SJCRH30 (cell line): Measurements from ENCODE around the gene ITGA2. TPM values are rescaled to one million over a fixed set of nuclear protein-coding genes. Genes with fewer than 3 reads are reported as not detected.

Source experiments
- DNase-seq, 2 experiments: peaks; one replicate each; pipeline ENCODE4 v3.0.0-alpha.2; 2015 to 2020
- H3K27ac ChIP-seq: fragments of 250-450 bp; sonication (Bioruptor Pico); 2 replicates; pipeline ENCODE4 v1.5.1; 2020; ENCODE audit warnings: mild to moderate bottlenecking, moderate library complexity
- H3K27me3 ChIP-seq: fragments of 250-450 bp; sonication (Bioruptor Pico); 2 replicates; pipeline ENCODE4 v1.5.1; 2020; ENCODE audit warnings: mild to moderate bottlenecking, moderate library complexity
- H3K36me3 ChIP-seq: fragments of 250-450 bp; sonication (Bioruptor Pico); 2 replicates; pipeline ENCODE4 v1.5.1; 2020; ENCODE audit warnings: mild to moderate bottlenecking, moderate library complexity
- H3K4me1 ChIP-seq: fragments of 250-450 bp; sonication (Bioruptor Pico); 2 replicates; pipeline ENCODE4 v1.5.1; 2020; ENCODE audit warnings: mild to moderate bottlenecking, moderate library complexity
- H3K4me3 ChIP-seq: fragments of 250-450 bp; sonication (Bioruptor Pico); 2 replicates; pipeline ENCODE4 v1.5.1; 2020; ENCODE audit warnings: mild to moderate bottlenecking, moderate library complexity
- H3K9me3 ChIP-seq: fragments of 250-450 bp; sonication (Bioruptor Pico); replicated peaks from 2 replicates; pipeline ENCODE4 v1.5.1; 2020; ENCODE audit warnings: mild to moderate bottlenecking, moderate library complexity
- total RNA-seq: library from RNA; depleted of rRNA; stranded (reverse); fragments of >200 nt; shearing (Covaris generic); gene quantifications from 2 replicates; pipeline ENCODE4 v1.2.3, GENCODE V29; 2014; rRNA removed

Gene ITGA2
- total RNA-seq = 0.15 and 0.26 TPM in 2 replicates

GRCh38 chr5:52989025-52989780 lies at the start of gene ITGA2:
Gene ITGA2, plus strand, starts transcription at chr5:52989352. Its CDS starts 117 bp downstream, at chr5:52989469.
- Histone ChIP-seq H3K27me3 (no peaks in the 10 kb centered on the region; the same call in 1 of the 2 replicates), H3K36me3 (no peaks in the 10 kb centered on the region), H3K4me3 (peak within 1 kb of the TSS; percentile 63), H3K4me1 (no peaks in the 10 kb centered on the region; the same call in 1 of the 2 replicates), H3K9me3 (no peaks in the 10 kb centered on the region), H3K27ac (no peak within 1 kb of the TSS)
- DNase-seq = peak; percentile 29 to 52

DNA sequence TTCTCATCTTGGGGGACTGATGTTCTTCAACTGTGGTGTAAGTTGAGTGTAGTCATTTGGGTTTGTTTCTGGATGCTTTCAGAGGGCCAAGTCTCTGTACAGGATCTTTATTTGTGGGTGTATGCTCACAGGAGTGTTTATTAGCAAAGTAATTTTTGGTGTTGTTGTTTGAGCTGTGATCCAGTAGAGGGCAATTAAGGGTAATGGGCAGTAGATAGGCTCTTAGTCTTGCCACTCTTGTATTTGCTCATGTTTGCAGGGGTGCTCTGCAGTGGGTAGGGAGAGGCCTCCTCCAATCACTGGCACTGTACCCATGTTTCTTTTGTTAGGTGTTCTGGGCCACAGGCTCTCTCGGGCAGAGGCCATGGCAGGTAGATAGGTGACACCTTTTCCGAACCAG lies 45.9 kb upstream of the ITGA2 start:
- Histone ChIP-seq H3K27ac (no peak overlapping the region), H3K27me3 (no peaks in the 10 kb centered on the region), H3K9me3 (0 out of 2 replicates have a peak, but pooled peaks cover 3% of the 10 kb centered on the region), H3K36me3 (no peaks in the 10 kb centered on the region), H3K4me3 (no peak overlapping the region), H3K4me1 (peaks cover 9% of the 10 kb centered on the region)
- no peak for DNase-seq

GRCh38 chr5:52943808-52944207 lies 45.3 kb upstream of the ITGA2 start:
- Histone ChIP-seq H3K9me3 (0 out of 2 replicates have a peak, but pooled peaks cover 3% of the 10 kb centered on the region), H3K27ac (no peak overlapping the region), H3K4me3 (no peak overlapping the region), H3K27me3 (no peaks in the 10 kb centered on the region), H3K36me3 (no peaks in the 10 kb centered on the region), H3K4me1 (peaks cover 14% of the 10 kb centered on the region)
- DNase-seq = no peak

DNA sequence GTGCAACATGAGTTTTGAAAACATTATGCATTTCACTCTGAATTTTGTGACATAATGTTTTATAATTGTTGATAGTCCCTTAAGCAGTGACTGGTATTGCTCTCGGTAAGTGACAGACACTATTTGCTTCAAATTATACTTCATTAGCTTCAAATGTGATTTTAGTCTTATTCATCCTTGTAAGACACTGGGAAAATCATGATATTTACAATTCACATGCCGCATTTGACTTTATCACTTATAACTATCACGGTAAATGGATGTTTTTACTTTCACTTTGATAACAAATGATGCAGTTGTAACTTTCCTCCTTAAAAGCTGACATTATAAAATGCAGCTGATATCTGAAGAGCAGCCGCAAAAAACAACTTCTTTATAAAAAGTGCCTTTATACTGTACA lies 44.1 kb upstream of the ITGA2 start:
- no peak overlapping the region for H3K4me3 ChIP-seq
- H3K27me3 ChIP-seq = no peaks in the 10 kb centered on the region
- no peak overlapping the region for H3K27ac ChIP-seq
- no peaks in the 10 kb centered on the region for H3K36me3 ChIP-seq
- no peak for DNase-seq
- H3K9me3 ChIP-seq = 0 out of 2 replicates have a peak, but pooled peaks cover 3% of the 10 kb centered on the region
- peaks cover 15% of the 10 kb centered on the region for H3K4me1 ChIP-seq

DNA sequence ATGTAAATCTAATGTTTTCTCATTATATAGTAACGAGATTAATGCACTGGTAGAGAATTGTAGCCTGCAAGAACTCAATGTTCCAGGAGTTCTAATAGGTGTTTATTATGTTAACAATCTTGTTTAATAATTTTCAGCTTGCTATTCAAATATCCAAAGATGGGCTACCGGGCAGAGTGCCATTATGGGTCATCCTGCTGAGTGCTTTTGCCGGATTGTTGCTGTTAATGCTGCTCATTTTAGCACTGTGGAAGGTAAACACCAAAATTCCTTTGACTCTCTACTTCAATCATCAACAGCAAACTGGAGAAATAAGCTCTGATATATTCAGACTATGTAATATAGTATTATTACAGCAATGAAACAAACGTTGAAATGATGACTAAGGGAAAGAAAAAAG lies 41.9 kb upstream of the ITGA2 start:
- Histone ChIP-seq H3K36me3 (no peaks in the 10 kb centered on the region), H3K27ac (no peak overlapping the region), H3K4me3 (no peak overlapping the region), H3K27me3 (no peaks in the 10 kb centered on the region), H3K9me3 (0 out of 2 replicates have a peak, but pooled peaks cover 3% of the 10 kb centered on the region), H3K4me1 (peaks cover 15% of the 10 kb centered on the region)
- no peak for DNase-seq

GRCh38 chr5:52947851-52948250 lies 41.3 kb upstream of the ITGA2 start:
- no peak for DNase-seq

DNA sequence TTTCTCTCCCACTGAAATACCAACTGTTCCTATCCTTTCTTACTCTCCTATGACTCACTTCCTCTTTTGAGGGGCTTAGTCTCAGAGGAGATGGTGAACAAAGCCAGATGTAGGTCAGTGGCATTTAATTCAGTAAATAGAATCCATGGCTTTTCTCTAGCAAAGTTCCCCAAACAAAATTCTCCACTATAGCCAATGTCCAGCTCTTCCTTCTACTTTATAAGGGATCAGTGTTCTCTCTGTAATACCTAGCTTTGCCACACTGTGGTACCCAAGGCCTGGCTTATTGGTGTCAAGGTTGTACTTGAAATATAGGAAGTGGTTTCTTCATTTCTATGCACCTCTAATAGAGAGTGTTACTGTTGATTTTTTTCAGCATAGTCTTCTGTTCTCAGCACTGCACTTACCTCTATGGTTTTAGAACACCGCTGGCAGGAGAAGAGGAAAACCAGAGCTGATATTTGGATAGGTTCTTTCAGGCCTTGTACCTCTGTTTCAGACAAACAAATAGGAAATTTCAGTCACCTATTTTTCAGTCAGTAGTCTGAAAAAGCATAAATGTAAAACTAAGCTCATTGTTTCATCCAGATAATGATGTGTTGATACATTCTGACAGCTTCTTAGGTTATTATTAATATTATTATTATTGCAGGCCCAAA lies 40.6 kb upstream of the ITGA2 start:
- H3K4me1 ChIP-seq = peaks cover 15% of the 10 kb centered on the region
- H3K4me3 ChIP-seq = no peak overlapping the region
- H3K27me3 ChIP-seq = no peaks in the 10 kb centered on the region
- no peaks in the 10 kb centered on the region for H3K36me3 ChIP-seq
- H3K27ac ChIP-seq = peak overlapping the region; percentile 53
- DNase-seq = peak; percentile 65 to 84
- H3K9me3 ChIP-seq = no peaks in the 10 kb centered on the region

More at GRCh38 chr5:52947851-52948250, 41.3 kb upstream of the ITGA2 start:
- H3K9me3 ChIP-seq = 0 out of 2 replicates have a peak, but pooled peaks cover 2% of the 10 kb centered on the region
- H3K4me3 ChIP-seq = no peak overlapping the region
- no peaks in the 10 kb centered on the region for H3K27me3 ChIP-seq
- H3K36me3 ChIP-seq = no peaks in the 10 kb centered on the region
- peak overlapping the region; percentile 53 for H3K27ac ChIP-seq
- peaks cover 15% of the 10 kb centered on the region for H3K4me1 ChIP-seq

DNA sequence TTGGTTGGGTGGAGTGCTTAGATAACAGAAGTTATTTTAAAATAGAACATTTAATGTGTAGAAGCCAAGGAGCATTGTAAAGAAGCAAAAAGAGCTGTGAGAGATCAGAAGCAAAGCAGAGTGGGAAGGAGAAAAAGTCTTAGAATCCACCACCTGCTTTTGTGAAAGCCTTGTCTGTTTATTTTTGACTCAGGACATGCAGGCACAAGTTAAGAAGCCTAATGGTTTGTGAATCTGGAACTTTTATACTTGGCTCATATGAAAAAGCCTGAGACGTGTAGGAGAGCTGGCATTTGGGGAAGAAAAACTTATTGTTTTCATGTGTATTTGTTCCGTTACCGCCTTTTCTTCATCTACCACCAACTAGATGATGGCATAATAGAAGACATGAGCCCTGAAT lies 38.5 kb upstream of the ITGA2 start:
- Histone ChIP-seq H3K27me3 (no peaks in the 10 kb centered on the region), H3K9me3 (no peaks in the 10 kb centered on the region), H3K36me3 (no peaks in the 10 kb centered on the region; the same call in 1 of the 2 replicates), H3K27ac (no peak overlapping the region), H3K4me1 (peaks cover 15% of the 10 kb centered on the region), H3K4me3 (no peak overlapping the region)
- no peak for DNase-seq

GRCh38 chr5:52952483-52952882 lies 36.7 kb upstream of the ITGA2 start:
- H3K36me3 ChIP-seq = no peaks in the 10 kb centered on the region; the same call in 1 of the 2 replicates
- no peak overlapping the region for H3K4me3 ChIP-seq
- no peak for DNase-seq

GRCh38 chr5:52956014-52956413 lies 33.1 kb upstream of the ITGA2 start:
- Histone ChIP-seq H3K4me1 (no peaks in the 10 kb centered on the region), H3K4me3 (no peak overlapping the region), H3K27ac (no peak overlapping the region), H3K27me3 (no peaks in the 10 kb centered on the region), H3K36me3 (no peaks in the 10 kb centered on the region; the same call in 1 of the 2 replicates), H3K9me3 (no peaks in the 10 kb centered on the region)
- no peak for DNase-seq

More at GRCh38 chr5:52952483-52952882, 36.7 kb upstream of the ITGA2 start:
- Histone ChIP-seq H3K27me3 (no peaks in the 10 kb centered on the region), H3K9me3 (no peaks in the 10 kb centered on the region), H3K4me1 (peaks cover 13% of the 10 kb centered on the region), H3K27ac (no peak overlapping the region)

DNA sequence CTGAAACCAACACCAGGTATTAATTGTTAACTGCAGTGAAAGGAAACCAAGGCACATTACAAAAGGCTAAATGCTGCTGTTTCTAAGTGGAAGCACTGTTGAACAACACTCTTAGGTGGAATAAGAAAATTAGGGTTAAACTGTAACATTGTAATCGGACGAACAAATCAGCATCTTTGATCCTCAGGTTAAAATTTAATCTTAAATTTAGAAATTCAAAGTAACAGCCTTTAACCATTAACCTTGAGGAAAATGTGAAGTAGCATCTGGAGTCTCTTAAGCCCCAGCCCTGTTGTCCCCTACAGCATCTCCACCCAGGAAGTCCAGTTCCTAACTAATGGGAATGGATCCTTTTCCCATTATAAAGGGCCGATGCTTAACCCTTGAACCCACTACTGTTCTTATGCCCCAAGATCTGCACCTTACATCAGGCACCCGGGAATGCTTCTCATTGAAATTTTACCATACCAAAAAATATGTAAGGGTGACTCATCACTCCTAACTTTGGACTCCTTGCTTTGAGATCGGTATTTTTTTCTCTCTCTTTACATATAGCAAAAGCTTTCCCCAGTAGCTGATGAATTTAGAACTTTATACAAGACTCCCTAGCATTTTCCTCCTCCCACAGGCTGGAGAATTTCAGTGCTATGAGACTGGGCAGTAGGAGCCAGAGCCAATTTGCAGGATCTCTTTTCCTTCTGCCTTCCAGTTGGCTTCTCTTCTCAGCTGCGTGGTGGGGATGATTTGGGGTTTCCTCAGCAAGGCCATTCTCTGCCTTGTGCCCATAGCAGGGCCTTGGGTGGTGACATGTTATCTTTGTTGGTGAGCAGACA lies 32.0 kb upstream of the ITGA2 start:
- H3K4me3 ChIP-seq = no peak overlapping the region
- no peaks in the 10 kb centered on the region for H3K27me3 ChIP-seq
- no peaks in the 10 kb centered on the region for H3K9me3 ChIP-seq
- H3K27ac ChIP-seq = no peak overlapping the region
- no peak for DNase-seq
- H3K4me1 ChIP-seq = no peaks in the 10 kb centered on the region
- no peaks in the 10 kb centered on the region; the same call in 1 of the 2 replicates for H3K36me3 ChIP-seq

DNA sequence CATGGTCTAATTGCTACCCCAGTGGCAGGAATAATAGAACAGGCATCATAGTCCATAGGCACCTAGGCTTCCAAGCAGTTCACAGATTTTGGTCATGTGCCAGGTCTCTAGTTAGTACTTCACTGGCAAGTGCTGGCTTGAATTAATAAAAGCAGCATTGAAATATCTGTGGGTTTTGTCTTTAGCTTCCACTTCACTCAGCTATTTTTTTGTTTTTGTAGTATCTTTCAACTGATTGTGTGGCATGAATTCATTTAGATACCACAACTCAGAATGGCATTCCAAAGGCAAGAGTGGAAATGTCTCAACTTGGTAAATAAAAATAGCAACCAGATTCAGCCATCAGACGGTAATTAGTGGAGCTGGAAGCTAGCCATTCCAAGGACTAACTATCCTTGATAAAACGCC lies 27.9 kb upstream of the ITGA2 start:
- H3K27ac ChIP-seq = no peak overlapping the region

DNA sequence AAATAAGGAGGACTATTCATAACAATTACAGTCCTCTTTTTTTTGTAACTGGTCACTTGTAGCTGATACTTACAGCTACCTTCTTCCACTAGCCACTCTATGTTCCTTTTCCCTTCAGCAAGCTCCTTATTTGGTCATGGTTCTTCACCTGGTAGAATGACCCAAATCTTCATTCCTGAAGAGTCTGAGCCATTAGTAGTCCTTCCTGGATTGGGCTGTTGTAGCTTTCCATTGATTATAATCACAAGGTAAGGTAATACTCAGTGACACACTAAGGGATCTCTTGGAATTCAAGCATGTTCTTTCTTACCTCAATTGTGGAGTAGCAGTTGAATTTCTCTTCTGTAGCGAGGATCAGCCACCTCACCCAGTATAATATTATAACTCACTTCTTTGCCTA lies 25.5 kb upstream of the ITGA2 start:
- no peak for DNase-seq
- H3K27me3 ChIP-seq = no peaks in the 10 kb centered on the region
- no peaks in the 10 kb centered on the region for H3K36me3 ChIP-seq
- H3K4me1 ChIP-seq = no peaks in the 10 kb centered on the region
- no peak overlapping the region for H3K27ac ChIP-seq
- no peaks in the 10 kb centered on the region for H3K9me3 ChIP-seq
- no peak overlapping the region for H3K4me3 ChIP-seq

More for the DNA sequence above, 27.9 kb upstream of the ITGA2 start:
- Histone ChIP-seq H3K36me3 (no peaks in the 10 kb centered on the region), H3K4me3 (no peak overlapping the region), H3K9me3 (no peaks in the 10 kb centered on the region), H3K27me3 (no peaks in the 10 kb centered on the region), H3K4me1 (no peaks in the 10 kb centered on the region)
- DNase-seq = peak in 1 of 2 experiments; percentile 10

- Histone ChIP-seq H3K27ac (no peak overlapping the region), H3K36me3 (no peaks in the 10 kb centered on the region), H3K27me3 (no peaks in the 10 kb centered on the region), H3K4me3 (no peak overlapping the region), H3K9me3 (no peaks in the 10 kb centered on the region), H3K4me1 (no peaks in the 10 kb centered on the region)
- DNase-seq = no peak
Observed at GRCh38 chr5:52964138-52964537, 25.0 kb upstream of the ITGA2 start.
